Retina (tissue), 1 donor: ENCODE results near the gene MAP4K2.

Experiments used
- DNase-seq: peaks from one replicate; pipeline ENCODE4 v3.0.0-alpha.2; 2016

Gene MAP4K2

DNA sequence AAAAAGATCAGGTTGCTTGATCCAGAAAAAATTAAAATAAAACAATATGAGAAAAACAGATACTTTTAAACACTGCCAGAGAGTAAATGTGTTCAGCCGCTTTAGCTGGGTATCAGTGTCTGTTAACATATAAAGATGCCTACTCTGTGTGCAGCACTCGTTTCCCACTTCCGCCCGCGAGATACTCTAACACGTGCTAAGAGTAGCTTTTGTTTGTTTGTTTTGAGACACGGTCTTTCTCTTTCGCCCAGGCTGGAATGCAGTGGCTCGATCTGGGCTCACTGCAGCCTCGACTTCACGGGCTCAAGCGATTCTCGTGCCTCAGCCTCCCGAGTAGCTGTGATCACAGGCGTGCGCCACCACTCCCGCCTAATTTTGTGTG is 7.9 kb upstream of the MAP4K2 start:
- DNase-seq: no peak

DNA sequence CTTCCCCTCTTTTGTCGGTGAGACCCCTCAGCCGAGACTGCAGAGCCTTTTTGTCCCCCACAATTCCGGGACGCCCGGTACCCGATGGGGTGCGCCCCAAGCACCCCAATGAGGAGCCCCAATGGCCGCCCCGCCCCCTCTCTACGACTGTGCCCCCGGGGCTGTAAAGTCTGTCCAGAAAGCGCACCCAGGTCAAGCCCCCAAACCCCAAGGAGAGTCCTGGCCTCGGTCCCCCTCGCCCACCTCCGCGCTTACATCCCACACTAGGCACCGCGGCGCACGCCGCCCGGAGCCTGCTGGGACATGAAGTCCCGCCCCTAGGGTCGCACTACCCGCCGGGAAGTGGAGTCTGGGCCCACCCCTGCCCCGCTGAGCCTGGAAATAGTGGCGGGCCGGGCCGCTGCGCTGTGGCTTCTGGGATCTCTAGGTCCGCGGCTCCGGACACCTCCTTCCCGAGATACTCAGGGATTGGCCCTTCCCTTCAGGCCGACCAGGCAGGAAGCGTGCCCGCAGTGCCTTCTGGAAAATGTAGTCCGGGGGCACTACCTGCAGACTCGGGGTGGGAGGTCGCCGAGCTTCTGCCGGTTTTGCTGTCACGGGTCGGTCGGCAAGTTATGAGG is 7.4 kb upstream of the MAP4K2 start, which contains the start of gene MEN1:
Gene MEN1 (minus strand): TSS at position 281 of the 620 bp plus-strand sequence. CDS start 442 bp downstream, outside the sequence.
- DNase-seq: peak; percentile 97

DNA sequence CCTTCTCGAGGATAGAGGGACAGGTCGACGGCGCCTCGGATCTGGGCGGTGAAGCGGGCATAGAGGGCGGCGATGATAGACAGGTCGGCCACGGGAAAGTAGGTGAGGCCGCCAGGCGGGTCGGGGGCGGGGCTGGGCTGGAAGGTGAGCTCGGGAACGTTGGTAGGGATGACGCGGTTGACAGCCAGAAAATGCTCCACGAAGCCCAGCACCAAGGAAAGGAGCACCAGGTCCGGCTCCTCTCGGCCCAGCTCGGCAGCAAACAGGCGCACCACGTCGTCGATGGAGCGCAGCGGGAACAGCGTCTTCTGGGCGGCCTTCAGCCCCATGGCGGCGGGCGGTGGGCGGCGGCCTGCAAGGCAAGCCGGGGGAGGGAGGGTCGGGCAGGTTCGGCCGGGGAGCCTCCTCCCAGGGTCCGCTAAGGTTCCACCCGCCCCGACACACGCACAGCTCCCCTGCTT is 6.8 kb upstream of the MAP4K2 start:
- peak; percentile 45 for DNase-seq

DNA sequence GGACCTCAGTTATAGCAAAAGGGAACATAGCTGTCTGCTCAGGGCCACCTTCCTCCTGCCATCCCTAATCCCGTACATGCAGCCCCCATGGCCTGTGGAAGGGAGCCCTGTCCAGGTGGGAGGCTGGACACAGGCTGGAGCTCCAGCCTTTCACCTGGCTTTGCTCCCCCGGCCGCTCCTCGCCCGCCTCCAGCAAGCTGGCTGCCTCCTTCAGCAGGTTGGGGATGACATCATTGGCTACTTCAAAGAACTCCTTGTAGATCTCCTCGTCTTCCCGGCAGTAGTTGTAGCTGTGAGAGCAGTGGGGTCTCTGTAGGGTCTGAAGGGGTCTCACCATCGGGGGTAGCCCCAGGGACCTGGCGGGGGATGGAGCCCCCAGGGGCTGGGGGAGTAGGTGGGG is 2.5 kb upstream of the MAP4K2 start:
- DNase-seq: no peak

DNA sequence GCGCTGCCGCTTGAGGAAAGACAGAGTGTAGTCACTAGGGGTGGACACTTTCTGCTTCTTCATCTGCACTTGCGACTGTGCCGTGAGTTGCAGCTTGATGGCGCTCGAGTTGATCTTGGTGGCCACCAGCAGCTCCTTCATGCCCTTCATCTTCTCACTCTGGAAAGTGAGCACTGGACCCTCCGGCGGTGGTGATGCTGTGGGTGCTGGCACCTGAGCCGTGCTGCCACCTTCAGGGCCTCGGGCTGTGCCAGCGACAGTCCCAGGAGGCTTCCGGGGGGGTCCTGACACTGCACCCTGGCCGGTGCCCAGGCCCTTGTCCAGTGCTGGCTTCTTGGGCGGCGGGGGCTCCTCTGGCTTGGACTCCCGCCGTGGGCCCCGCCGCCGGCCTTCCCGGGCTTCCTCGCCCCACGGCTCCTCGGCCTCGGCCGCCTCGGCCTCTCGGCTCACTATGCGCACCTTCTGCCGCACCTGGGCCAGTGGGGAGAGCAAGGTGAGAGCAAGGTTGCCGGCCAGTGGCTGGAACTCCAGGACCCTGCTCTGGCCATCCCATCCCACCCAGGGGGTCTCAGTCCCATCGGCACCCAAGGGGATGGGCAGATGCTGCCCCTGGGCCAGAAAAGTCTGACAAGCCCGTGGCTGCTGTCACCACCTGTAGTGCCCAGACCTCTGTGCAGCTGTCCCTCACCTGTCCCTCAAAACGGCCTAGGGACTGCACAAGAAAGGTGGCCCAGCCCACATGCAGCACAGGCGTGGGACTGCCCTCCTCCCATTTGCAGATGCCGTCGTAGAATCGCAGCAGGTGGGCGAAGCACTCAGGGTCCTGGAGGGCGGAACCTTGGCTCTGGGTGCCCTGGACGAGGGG is 1.6 kb upstream of the MAP4K2 start:
- DNase-seq: no peak

DNA sequence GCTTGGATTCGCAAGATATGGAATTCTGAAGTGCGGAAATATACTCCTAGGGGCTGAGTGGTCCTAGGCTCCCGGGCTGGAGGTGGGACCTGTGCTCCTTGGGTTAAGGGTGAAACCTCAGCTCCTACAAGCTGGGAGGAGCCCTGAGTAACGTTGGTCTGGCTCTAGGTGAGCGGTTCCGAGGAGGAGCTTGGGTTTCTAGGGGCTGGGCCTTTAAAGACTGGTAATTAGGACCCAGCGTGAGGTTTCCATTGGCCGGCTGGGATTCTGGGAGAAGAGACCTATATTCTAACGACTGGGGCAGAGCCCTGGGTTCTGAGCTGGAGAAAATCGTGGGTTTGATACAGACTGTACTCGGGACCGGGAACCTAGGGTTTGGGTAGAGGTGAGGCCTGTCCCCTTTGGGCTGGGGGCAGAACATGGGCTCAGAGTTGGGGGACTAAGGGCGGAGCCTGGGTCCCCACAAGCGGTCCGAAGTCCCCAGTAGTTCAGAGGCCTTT is 882 bp upstream of the MAP4K2 start:
- DNase-seq: no peak

DNA sequence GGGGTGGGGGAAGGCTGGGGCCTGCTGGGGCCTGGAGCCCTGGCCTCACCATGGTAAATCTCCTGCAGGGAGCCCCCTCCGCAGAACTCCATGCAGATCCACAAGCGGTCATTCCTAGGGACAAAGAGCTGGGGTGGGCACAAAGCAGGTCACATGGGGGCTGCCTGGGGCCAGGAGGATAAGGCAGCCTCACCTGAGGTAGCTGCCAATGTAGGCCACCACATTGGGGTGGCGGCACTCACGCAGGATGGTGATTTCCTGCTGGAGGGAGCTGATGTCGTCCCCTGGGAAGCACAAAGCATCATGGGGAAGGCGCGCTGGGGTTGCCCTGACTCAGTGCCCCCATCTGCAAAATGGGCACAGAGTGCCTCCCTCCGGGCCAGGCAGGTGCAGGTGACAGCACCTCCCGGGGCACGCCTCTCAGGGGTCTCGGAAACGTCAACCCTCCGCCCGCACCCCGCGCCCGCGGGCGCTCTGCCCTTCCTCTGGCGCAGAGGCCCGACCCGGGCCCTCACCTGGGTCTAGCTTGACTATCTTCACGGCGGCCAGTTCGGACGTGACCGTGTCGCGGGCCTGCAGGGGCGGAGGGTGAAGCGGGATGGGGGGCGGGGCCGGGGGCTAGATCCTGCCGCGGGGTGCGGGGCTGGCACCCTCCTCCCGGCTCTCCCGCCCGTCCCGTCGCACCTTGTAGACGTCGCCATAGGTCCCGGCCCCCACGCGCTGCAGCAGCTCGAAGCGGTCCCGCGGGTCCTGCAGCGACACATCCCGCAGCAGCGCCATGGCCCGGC is 450 bp downstream of the MAP4K2 start:
- peak; percentile 41 for DNase-seq

DNA sequence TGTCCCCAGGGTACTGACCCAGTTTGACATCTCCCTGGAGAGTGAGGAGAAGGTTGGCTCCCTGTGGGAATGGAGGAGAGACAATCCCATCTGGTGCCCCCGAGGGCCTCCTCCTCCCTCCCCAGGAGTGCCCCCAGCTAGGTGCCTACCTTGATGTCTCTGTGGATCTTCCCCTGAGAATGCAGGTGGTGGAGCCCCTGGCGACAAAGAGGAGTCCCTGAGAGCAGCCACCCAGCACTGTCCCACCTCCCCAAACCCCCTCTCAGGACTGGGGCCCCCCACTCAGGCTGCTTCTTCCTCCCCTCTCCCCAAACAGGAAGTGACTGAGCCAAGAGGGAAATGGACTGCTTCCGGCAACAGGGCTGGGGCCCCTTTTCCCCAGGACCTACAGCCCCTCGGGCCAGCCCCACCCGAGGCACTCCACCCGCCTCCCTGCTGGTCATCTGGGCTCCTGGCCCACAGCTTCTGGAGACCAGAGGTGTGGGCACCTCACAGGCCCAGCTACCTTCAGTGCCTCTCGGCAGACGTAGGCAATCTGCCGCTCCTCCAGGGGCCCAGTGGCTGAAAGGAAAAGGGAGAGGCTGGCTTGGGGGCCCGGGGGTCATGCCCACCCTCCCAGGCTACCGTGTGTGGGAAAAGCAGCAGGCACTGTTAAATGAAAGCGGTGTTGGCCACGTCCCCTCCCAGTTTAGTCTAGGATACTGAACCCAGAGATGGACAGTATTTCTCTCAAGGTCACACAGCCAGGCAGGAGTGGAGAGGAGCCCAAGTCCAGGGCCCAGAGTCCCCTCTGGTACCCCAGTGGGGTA is 1.2 kb downstream of the MAP4K2 start:
- DNase-seq: no peak

DNA sequence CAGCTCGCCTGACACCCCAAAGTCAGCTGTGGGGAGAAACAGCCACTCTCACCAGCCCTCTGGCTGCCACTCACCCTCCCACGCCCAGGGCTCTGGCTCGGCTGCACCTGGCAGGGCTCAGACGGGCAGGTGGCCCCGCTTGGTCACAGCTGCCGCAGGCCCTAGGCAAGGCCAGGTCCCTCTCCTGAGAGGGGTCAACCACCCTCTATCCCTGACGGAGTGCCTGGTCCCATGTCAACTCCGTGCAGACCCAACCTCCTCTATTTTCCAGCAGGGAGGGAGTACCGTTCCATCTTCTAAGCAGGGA is 1.9 kb downstream of the MAP4K2 start:
- DNase-seq: peak; percentile 7

DNA sequence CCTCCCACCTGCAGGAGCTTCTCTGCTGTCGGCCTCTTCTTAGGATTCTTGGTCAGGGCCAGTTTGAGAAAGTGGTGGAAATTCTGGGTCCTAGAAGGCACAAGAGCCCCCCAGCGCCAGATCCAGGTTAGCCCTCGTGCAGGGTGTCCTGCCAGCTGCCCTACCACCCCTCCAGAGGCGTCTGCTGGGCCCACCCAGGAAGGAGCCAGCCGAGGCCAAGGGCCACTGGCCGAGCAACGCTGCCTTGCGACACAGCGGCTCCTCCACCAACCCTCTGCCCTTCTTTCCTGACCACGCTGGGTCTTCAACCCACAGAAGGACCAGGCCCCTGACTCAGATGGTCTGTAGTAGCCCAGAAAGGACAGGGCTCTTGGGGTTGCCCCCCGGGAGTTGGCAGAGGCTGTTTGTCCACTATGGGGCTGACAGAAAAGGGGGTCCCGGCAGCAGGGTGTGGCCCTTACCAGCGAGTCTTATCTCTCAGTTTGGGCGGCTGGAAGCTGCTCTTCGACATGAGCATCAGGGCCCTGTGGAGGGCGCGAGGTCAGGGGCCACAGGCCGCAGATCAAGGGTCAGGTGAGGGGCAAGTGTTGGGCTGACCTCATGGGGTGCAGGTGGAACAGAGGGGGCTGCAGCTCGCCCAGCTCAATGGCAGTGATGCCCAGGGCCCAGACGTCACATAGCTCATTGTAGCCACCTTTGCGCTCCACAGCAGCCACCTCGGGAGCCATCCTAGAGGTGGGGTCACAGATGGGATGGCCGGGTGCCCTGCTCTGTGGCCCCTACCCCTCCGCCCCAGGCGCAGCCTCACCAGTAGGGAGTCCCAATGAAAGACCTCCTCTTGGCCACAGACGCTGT is 2.5 kb downstream of the MAP4K2 start:
- DNase-seq: peak; percentile 6

DNA sequence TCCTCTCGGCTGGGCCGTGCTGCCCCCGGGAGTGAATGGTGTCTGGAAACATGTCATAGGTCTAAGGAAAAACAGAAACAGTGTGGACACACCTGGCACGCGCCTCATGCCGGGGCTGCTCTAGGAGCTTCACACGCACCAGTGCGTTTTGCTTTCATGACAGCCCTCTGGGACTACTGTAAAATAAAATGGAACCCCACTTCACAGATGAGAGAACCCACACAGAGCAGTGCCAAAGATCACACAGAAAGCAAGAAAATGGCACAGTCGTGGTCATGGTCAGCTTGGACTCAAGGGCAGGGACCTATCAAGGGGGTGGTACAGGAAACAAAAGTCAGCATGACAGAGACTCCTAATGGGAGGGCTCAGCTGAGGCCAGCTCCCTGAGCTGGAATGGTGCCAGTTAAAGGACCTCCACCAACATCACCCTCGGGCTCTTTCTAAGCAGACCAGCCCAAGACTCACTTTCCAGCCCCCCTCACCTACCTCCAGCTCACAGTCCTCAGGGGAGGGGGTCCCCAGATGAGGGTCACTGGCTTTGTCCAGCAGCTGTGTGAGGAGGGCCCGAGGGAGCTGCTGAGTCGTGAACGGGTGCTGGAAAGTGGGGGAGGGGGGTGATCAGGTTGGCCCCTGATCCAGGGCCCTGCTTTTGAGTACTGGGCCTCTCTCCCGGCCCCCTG is 3.3 kb downstream of the MAP4K2 start:
- peak; percentile 24 for DNase-seq

DNA sequence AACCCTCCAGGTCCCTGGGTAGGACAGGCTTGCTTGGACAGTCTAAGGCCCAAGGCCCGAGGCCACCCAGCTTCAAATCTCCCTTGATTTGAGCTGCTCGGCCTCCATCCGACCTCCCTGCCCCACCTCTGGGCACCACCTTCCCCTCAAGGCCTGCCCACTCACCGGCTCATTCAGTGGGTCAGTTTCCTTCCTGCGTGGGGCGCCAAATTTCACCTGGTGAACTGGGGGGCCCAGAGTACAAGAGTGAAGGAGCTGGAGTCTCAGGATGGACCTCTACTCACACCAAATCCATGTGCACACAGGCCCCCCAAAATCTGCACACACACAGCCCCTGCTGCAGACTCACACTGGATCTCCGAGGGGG is 3.8 kb downstream of the MAP4K2 start:
- no peak for DNase-seq

DNA sequence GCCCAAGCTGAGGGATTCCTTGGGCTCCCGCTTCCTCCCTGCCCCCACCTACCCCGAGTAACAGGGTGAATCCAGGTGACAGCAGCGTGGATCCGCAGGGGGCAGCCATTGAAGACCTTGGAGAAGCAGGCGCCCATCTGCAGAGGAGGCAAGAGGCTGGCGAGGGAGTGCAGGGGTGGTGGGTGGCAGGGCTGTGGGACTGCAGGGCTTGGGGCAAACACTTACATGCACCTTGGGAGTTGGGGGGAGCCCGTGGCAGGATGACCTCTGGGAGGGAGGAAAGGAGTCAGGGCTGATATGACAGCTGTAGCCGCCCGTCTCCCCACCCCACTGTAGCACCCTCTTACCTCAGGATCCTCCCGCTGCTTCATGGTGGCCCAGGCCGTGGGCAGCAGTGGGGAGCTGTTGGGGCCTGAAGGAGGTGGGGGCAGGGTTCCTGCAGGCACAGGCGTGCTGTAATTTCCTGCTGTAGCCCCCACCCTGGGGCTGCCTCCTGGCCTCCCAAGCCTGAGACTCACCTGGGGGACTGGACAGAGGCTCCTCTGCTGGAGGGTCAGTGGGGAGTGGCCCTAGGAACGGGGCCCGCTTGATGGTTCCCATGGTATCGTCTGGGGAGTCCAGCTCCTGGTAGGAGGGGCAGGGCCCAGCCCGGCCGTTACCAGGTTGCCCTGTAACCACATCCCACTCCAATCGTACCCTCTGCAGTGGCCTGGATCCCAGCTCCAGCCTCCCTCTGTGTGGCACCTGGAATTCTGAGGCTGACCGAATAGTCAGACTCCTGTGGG is 6.1 kb downstream of the MAP4K2 start:
- no peak for DNase-seq

DNA sequence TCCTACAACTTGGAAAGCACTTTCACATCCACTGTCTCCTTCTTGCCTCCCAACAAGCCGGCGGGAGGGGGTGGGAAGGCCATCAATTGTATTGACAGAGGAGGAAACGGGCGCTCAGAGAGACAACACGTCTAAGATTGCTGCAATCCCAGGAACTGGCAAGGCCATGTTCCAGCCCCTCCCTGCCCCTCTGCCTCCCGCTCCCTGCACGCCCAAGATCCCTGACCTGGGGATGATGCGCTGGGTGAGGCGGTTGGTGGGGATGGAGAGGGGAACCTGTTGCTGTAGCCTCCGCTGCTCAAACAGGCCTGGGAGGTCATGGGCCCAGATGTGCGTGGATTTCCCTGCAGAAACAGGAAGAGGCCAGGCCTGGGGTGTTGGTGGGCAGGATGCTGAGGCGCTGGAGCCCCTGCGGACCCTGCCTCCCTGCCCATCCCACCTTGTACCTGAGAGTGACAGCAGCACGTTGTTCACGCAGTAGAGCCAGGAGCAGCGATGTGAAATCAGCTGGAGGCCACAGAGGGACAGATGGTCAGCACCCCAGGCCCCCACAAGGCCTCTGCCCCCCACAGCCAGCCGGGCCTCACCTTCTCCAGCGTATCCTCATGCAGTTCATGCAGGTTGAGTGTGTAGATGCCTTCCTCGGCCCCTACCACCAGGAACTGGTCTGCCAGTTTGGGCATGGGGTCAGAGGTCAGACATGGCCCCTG is 6.8 kb downstream of the MAP4K2 start:
- no peak for DNase-seq

DNA sequence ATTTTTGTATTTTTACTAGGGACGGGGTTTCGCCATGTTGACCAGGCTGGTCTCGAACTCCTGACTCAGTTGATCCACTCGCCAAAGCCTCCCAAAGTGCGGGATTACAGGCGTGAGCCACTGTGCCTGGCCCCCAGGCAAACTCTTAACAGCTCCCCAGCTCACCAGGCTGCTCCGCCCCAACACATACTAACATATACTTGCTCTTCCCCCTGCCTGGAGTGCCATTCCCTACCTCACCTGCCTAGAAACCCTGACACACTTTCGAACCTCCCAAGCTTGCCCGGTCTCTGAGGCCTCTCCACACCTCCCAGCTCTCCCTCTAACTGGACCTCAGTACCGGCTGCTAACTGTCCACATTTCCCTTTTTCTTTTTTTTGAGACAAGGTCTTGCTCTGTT is 8.5 kb downstream of the MAP4K2 start:
- DNase-seq: no peak

DNA sequence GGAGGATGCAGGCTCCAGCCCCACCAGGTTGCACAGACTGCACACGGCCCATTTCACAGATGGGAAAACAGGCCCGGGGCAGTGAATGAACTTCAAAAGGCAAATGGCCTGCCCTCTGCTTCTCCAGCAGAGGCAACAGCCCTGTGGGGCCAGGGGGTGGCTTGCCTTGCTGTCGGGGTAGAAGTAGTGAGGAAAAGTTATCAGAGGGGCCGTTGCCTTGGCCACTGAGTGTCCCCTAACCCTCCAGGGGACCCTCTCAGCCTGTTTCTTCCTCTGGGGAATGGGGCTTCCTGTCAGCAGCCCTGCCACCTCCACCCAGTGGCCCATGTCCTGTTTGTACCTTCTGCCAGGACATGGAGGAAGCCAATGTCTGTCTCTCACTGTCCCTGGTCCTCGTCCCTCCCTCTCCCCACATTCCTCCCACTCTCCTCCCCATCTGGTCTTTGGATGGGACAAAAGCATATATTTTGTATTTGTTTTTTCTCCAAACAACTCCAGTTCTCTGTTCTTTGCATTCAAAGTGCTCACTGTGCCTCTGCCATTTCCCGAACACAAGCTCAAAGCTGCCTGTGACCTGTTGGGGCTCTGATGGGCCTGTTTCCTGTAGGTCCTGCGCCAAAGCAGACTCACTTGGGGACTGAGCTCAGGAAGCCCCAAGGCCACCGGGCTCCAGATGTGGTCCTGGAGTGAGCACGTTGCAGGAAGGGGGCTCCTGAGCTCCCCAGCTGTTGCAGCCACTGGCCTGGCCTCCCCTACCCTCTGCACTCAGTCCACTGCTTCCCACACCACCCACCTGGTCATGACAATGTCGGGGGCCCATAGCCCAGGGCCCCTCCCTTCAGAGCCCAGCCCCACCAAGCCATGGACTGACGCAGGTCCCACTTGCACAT is 9.5 kb downstream of the MAP4K2 start:
- DNase-seq: no peak

DNA sequence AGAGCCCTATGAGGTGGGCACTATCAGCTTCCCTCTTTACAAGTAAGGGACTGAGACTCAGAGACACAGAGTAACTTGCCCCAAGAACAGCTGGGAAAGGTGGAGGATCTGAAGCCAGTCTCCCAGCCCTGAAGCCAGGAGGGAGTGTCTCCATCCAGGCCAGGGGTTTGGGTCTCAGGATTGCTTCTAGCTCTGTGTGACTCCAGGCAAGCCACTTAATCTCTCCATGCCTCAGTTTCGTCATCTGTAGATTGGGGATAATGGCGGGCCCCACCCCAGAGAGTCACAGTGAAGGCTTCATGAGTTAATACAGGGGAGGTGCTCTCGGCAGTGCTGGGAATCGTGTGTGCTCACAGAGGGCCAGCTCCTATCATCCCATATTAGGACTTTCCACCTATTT is 10.5 kb downstream of the MAP4K2 start:
- no peak for DNase-seq

DNA sequence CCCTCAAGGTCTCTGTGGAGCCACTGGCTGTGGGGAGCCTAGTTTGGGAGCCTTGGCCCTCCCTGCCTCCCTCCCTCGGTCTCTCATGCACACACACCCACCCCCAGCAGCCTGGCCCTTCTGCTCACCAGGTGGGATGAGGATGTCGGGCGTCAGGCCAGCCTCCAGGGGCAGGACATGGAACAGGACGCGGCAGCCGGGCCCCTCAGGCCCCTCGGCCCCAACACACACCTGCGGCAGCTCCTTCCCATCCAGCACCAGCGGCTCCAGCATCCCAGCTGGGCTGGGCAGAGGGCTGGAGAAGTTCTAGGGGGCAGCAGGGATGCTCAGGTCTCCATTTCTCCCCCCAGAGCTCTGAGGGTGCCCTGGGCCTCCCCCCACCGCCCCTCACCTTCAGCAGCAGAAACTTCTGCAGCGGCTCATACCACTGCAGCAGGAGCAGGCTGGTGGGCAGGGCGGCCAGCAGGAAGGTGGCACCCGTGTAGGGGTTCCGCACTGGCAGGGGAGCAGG is 11.2 kb downstream of the MAP4K2 start:
- DNase-seq: no peak
